ENCODE data around the gene SPON1.

The SPON1 gene

GRCh38 chr11:14245444-14245843 is 282.9 kb downstream of the SPON1 start:
- Histone ChIP-seq H3K4ac (ENCODE audit: low read depth in 1 of 2, low read length in 2 of 2) (no peak overlapping the region), H4K8ac (ENCODE audit: low read length) (no peak overlapping the region), H3K27me3 (ENCODE audit: control insufficient read depth in 1 of 2, insufficient read depth in 1 of 2, low read length in 2 of 2) (peaks cover 0 to 63% of the 10 kb centered on the region in 2 experiments), H2BK5ac (ENCODE audit: low read depth, low read length, poor library complexity, severe bottlenecking) (no peak overlapping the region), H3K36me3 (ENCODE audit: control insufficient read depth in 1 of 2, insufficient read depth in 2 of 2, low read depth in 1 of 2, low read length in 2 of 2) (no peaks in the 10 kb centered on the region), H3K18ac (ENCODE audit: low read depth in 1 of 2, low read length in 2 of 2) (no peak overlapping the region), H3K9ac (ENCODE audit: low read length) (no peak overlapping the region), H3K9me3 (ENCODE audit: control insufficient read depth, low read length) (no peaks in the 10 kb centered on the region), H3K4me1 (ENCODE audit: control insufficient read depth, insufficient read depth, low read depth, low read length) (no peaks in the 10 kb centered on the region), H3K4me2 (ENCODE audit: low read length, poor library complexity, severe bottlenecking) (no peak overlapping the region), H2AFZ (ENCODE audit: low read depth, low read length) (no peak overlapping the region), H3K14ac (ENCODE audit: low read length in 2 of 2) (no peak overlapping the region), H4K91ac (ENCODE audit: low read length) (no peak overlapping the region), H2BK12ac (ENCODE audit: low read length in 2 of 2) (no peak overlapping the region), H2AK5ac (ENCODE audit: low read length, severe bottlenecking) (no peak overlapping the region), H3K23ac (ENCODE audit: low read length in 2 of 2) (no peak overlapping the region), H2BK120ac (ENCODE audit: low read depth, low read length) (no peak overlapping the region), H3K27ac (ENCODE audit: low read length, poor library complexity, severe bottlenecking) (no peak overlapping the region), H3K4me3 (ENCODE audit: insufficient read depth in 1 of 2, low read depth in 1 of 2, low read length in 2 of 2) (no peak overlapping the region), H2BK15ac (ENCODE audit: low read depth, poor library complexity, severe bottlenecking) (no peak overlapping the region), H3K79me1 (replicated peaks; ENCODE audit: low read length, poor library complexity, severe bottlenecking) (no peaks in the 10 kb centered on the region)
- DNase-seq: no peak
- WGBS: 63% methylated on average over 2 of the region's 2 CpGs

GRCh38 chr11:14248580-14248981 is 286.1 kb downstream of the SPON1 start:
- Histone ChIP-seq H3K36me3 (ENCODE audit: control insufficient read depth in 1 of 2, insufficient read depth in 2 of 2, low read depth in 1 of 2, low read length in 2 of 2) (no peaks in the 10 kb centered on the region), H3K4me3 (ENCODE audit: insufficient read depth in 1 of 2, low read depth in 1 of 2, low read length in 2 of 2) (no peak overlapping the region), H3K4ac (ENCODE audit: low read depth in 1 of 2, low read length in 2 of 2) (no peak overlapping the region), H3K27me3 (ENCODE audit: control insufficient read depth in 1 of 2, insufficient read depth in 1 of 2, low read length in 2 of 2) (peaks cover 0 to 59% of the 10 kb centered on the region in 2 experiments), H2AK5ac (ENCODE audit: low read length, severe bottlenecking) (no peak overlapping the region), H3K18ac (ENCODE audit: low read depth in 1 of 2, low read length in 2 of 2) (no peak overlapping the region), H4K8ac (ENCODE audit: low read length) (no peak overlapping the region), H3K9me3 (ENCODE audit: control insufficient read depth, low read length) (no peaks in the 10 kb centered on the region), H3K4me1 (ENCODE audit: control insufficient read depth, insufficient read depth, low read depth, low read length) (no peaks in the 10 kb centered on the region), H3K14ac (ENCODE audit: low read length in 2 of 2) (no peak overlapping the region), H3K9ac (ENCODE audit: low read length) (no peak overlapping the region), H2BK12ac (ENCODE audit: low read length in 2 of 2) (no peak overlapping the region), H2BK5ac (ENCODE audit: low read depth, low read length, poor library complexity, severe bottlenecking) (no peak overlapping the region), H2AFZ (ENCODE audit: low read depth, low read length) (no peak overlapping the region), H3K27ac (ENCODE audit: low read length, poor library complexity, severe bottlenecking) (no peak overlapping the region), H3K4me2 (ENCODE audit: low read length, poor library complexity, severe bottlenecking) (no peak overlapping the region), H2BK120ac (ENCODE audit: low read depth, low read length) (no peak overlapping the region), H3K79me1 (replicated peaks; ENCODE audit: low read length, poor library complexity, severe bottlenecking) (no peaks in the 10 kb centered on the region), H4K91ac (ENCODE audit: low read length) (no peak overlapping the region), H3K23ac (ENCODE audit: low read length in 2 of 2) (no peak overlapping the region), H2BK15ac (ENCODE audit: low read depth, poor library complexity, severe bottlenecking) (no peak overlapping the region)
- DNase-seq: no peak
- 58% methylated on average over 5 of the region's 5 CpGs for WGBS

- peak; percentile 57 for DNase-seq
- Histone ChIP-seq H3K4me1 (ENCODE audit: control insufficient read depth, insufficient read depth, low read depth, low read length) (no peaks in the 10 kb centered on the region), H3K9ac (ENCODE audit: low read length) (no peak overlapping the region), H2BK120ac (ENCODE audit: low read depth, low read length) (no peak overlapping the region), H3K79me1 (replicated peaks; ENCODE audit: low read length, poor library complexity, severe bottlenecking) (no peaks in the 10 kb centered on the region), H3K4me3 (ENCODE audit: insufficient read depth in 1 of 2, low read depth in 1 of 2, low read length in 2 of 2) (no peak overlapping the region), H4K8ac (ENCODE audit: low read length) (no peak overlapping the region), H3K14ac (ENCODE audit: low read length in 2 of 2) (no peak overlapping the region), H3K36me3 (ENCODE audit: control insufficient read depth in 1 of 2, insufficient read depth in 2 of 2, low read depth in 1 of 2, low read length in 2 of 2) (no peaks in the 10 kb centered on the region), H3K27me3 (ENCODE audit: control insufficient read depth in 1 of 2, insufficient read depth in 1 of 2, low read length in 2 of 2) (peaks cover 0 to 56% of the 10 kb centered on the region in 2 experiments), H4K91ac (ENCODE audit: low read length) (no peak overlapping the region), H2AFZ (ENCODE audit: low read depth, low read length) (no peak overlapping the region), H3K4ac (ENCODE audit: low read depth in 1 of 2, low read length in 2 of 2) (no peak overlapping the region), H2AK5ac (ENCODE audit: low read length, severe bottlenecking) (no peak overlapping the region), H3K27ac (ENCODE audit: low read length, poor library complexity, severe bottlenecking) (no peak overlapping the region), H3K18ac (ENCODE audit: low read depth in 1 of 2, low read length in 2 of 2) (no peak overlapping the region), H2BK15ac (ENCODE audit: low read depth, poor library complexity, severe bottlenecking) (no peak overlapping the region), H3K23ac (ENCODE audit: low read length in 2 of 2) (no peak overlapping the region), H3K9me3 (ENCODE audit: control insufficient read depth, low read length) (no peaks in the 10 kb centered on the region), H3K4me2 (ENCODE audit: low read length, poor library complexity, severe bottlenecking) (no peak overlapping the region), H2BK12ac (ENCODE audit: low read length in 2 of 2) (no peak overlapping the region), H2BK5ac (ENCODE audit: low read depth, low read length, poor library complexity, severe bottlenecking) (no peak overlapping the region)
- WGBS: 44% methylated on average over 10 of the region's 10 CpGs
These were observed 286.8 kb downstream of the SPON1 start for GRCh38 chr11:14249121-14249963.

- Histone ChIP-seq H3K4ac (ENCODE audit: low read depth in 1 of 2, low read length in 2 of 2) (no peak overlapping the region), H3K4me1 (ENCODE audit: control insufficient read depth, insufficient read depth, low read depth, low read length) (peaks cover 3% of the 10 kb centered on the region), H3K27me3 (ENCODE audit: control insufficient read depth in 1 of 2, insufficient read depth in 1 of 2, low read length in 2 of 2) (peaks cover 0 to 43% of the 10 kb centered on the region in 2 experiments), H2AK5ac (ENCODE audit: low read length, severe bottlenecking) (no peak overlapping the region), H2BK5ac (ENCODE audit: low read depth, low read length, poor library complexity, severe bottlenecking) (no peak overlapping the region), H2AFZ (ENCODE audit: low read depth, low read length) (no peak overlapping the region), H3K14ac (ENCODE audit: low read length in 2 of 2) (no peak overlapping the region), H3K23ac (ENCODE audit: low read length in 2 of 2) (no peak overlapping the region), H3K9ac (ENCODE audit: low read length) (no peak overlapping the region), H3K4me3 (ENCODE audit: insufficient read depth in 1 of 2, low read depth in 1 of 2, low read length in 2 of 2) (no peak overlapping the region), H2BK120ac (ENCODE audit: low read depth, low read length) (no peak overlapping the region), H3K36me3 (ENCODE audit: control insufficient read depth in 1 of 2, insufficient read depth in 2 of 2, low read depth in 1 of 2, low read length in 2 of 2) (peaks cover 0 to 1% of the 10 kb centered on the region in 2 experiments), H4K8ac (ENCODE audit: low read length) (no peak overlapping the region), H2BK15ac (ENCODE audit: low read depth, poor library complexity, severe bottlenecking) (no peak overlapping the region), H3K4me2 (ENCODE audit: low read length, poor library complexity, severe bottlenecking) (no peak overlapping the region), H3K27ac (ENCODE audit: low read length, poor library complexity, severe bottlenecking) (no peak overlapping the region), H2BK12ac (ENCODE audit: low read length in 2 of 2) (no peak overlapping the region), H3K9me3 (ENCODE audit: control insufficient read depth, low read length) (no peaks in the 10 kb centered on the region), H4K91ac (ENCODE audit: low read length) (no peak overlapping the region), H3K18ac (ENCODE audit: low read depth in 1 of 2, low read length in 2 of 2) (no peak overlapping the region), H3K79me1 (replicated peaks; ENCODE audit: low read length, poor library complexity, severe bottlenecking) (no peaks in the 10 kb centered on the region)
- 73% methylated on average over 4 of the region's 5 CpGs for whole genome bisulfite sequencing
- no peak for DNase-seq
These were observed 289.2 kb downstream of the SPON1 start for GRCh38 chr11:14251754-14252153.
